Neural cell (in vitro differentiated cells): Measurements from ENCODE around the gene COL18A1. TPM values are rescaled to one million over a fixed set of nuclear protein-coding genes. Genes with fewer than 3 reads are reported as not detected.

Experiments used
- H2AFZ ChIP-seq: fragments of 200-600, 300-800 bp; sonication (generic), shearing (Covaris generic); 2 replicates; pipeline ENCODE4 v1.6.0; 2014; ENCODE audit warnings: low read depth, mild to moderate bottlenecking, antibody characterized with exemption, low read length, moderate library complexity
- H3F3A ChIP-seq: fragments of 200-600 bp; shearing (Covaris generic); 2 replicates; pipeline ENCODE4 v1.6.1; 2016; ENCODE audit warnings: mild to moderate bottlenecking, moderate library complexity, mixed read lengths, antibody characterized with exemption, low read length; ENCODE audit not compliant: insufficient read depth, poor library complexity, severe bottlenecking
- H3K27ac ChIP-seq: fragments of 200-600, 300-800 bp; sonication (generic), shearing (Covaris generic); 2 replicates; pipeline ENCODE4 v1.5.1; 2014; ENCODE audit warnings: mild to moderate bottlenecking, low read length, moderate library complexity
- H3K27me3 ChIP-seq: fragments of 300-800, 200-600 bp; sonication (generic), shearing (Covaris generic); 2 replicates; pipeline ENCODE4 v1.6.0; 2014; ENCODE audit warnings: mild to moderate bottlenecking, low read depth, low read length, moderate library complexity; ENCODE audit not compliant: insufficient read depth
- H3K36me3 ChIP-seq: fragments of 300-800, 200-600 bp; sonication (generic), shearing (Covaris generic); 2 replicates; pipeline ENCODE4 v1.5.1; 2014; ENCODE audit warnings: mild to moderate bottlenecking, antibody characterized with exemption, low read length, moderate library complexity; ENCODE audit not compliant: insufficient read depth
- H3K4me2 ChIP-seq: fragments of 300-800, 200-600 bp; sonication (generic), shearing (Covaris generic); 2 replicates; pipeline ENCODE4 v1.6.0; 2014; ENCODE audit warnings: mild to moderate bottlenecking, low read length
- H3K4me3 ChIP-seq: fragments of 300-800, 200-600 bp; sonication (generic), shearing (Covaris generic); 2 replicates; pipeline ENCODE4 v1.5.1; 2014; ENCODE audit warnings: mild to moderate bottlenecking, low read length, moderate library complexity
- H3K79me2 ChIP-seq: fragments of 200-600 bp; shearing (Covaris generic); replicated peaks from 2 replicates; pipeline ENCODE4 v1.6.0; 2014; ENCODE audit warnings: mild to moderate bottlenecking, low read length, moderate library complexity; ENCODE audit not compliant: insufficient read depth
- H3K9ac ChIP-seq: fragments of 300-800, 200-600 bp; sonication (generic), shearing (Covaris generic); 2 replicates; pipeline ENCODE4 v1.6.1; 2016; ENCODE audit warnings: mild to moderate bottlenecking, low read length, mixed read lengths
- H3K9me2 ChIP-seq: fragments of 200-600 bp; shearing (Covaris generic); 2 replicates; pipeline ENCODE4 v1.6.1; 2016; ENCODE audit warnings: mild to moderate bottlenecking, low read length, mixed read lengths; ENCODE audit not compliant: insufficient read depth
- H3K9me3 ChIP-seq: fragments of 200-600, 300-800 bp; sonication (generic), shearing (Covaris generic); 2 replicates; pipeline ENCODE4 v1.6.1; 2016; ENCODE audit warnings: mild to moderate bottlenecking, mixed run types, low read length, moderate library complexity, mixed read lengths
- H4K20me1 ChIP-seq: fragments of 200-600 bp; shearing (Covaris generic); 2 replicates; pipeline ENCODE4 v1.6.1; 2016; ENCODE audit warnings: mild to moderate bottlenecking, mixed run types; ENCODE audit not compliant: insufficient read depth
- CTCF ChIP-seq: fragments of 450-650 bp; IDR thresholded peaks from 2 replicates; pipeline ENCODE4 v1.5.1; 2014; ENCODE audit warnings: antibody characterized with exemption, mild to moderate bottlenecking, moderate library complexity; ENCODE audit not compliant: poor library complexity, severe bottlenecking
- EZH2 ChIP-seq: fragments of 200-600, 300-800 bp; shearing (Covaris generic), sonication (generic); IDR thresholded peaks from 2 replicates; pipeline ENCODE4 v1.6.1; 2014; ENCODE audit warnings: antibody characterized with exemption, low read length, borderline replicate concordance, mild to moderate bottlenecking; ENCODE audit not compliant: insufficient read depth, poor library complexity, severe bottlenecking
- MXI1 ChIP-seq: fragments of 450-650 bp; conservative IDR thresholded peaks from 2 replicates; pipeline ENCODE4 v1.6.1; 2014; ENCODE audit warnings: antibody characterized with exemption, mild to moderate bottlenecking; ENCODE audit not compliant: poor library complexity, severe bottlenecking
- POLR2AphosphoS5 ChIP-seq: IDR thresholded peaks from 2 replicates; pipeline ENCODE4 v1.6.1; 2012
- RAD21 ChIP-seq: fragments of 450-650 bp; conservative IDR thresholded peaks from 2 replicates; pipeline ENCODE4 v1.6.1; 2014; ENCODE audit warnings: antibody characterized with exemption, mild to moderate bottlenecking, moderate library complexity
- REST ChIP-seq: IDR thresholded peaks from 2 replicates; pipeline ENCODE4 v1.6.1; 2012; ENCODE audit warnings: borderline replicate concordance
- SMC3 ChIP-seq: fragments of 450-650 bp; conservative IDR thresholded peaks from 2 replicates; pipeline ENCODE4 v1.6.1; 2014; ENCODE audit warnings: antibody characterized with exemption, mild to moderate bottlenecking, moderate library complexity; ENCODE audit not compliant: poor library complexity
- TAF1 ChIP-seq: IDR thresholded peaks from 2 replicates; pipeline ENCODE4 v1.6.1; 2012; ENCODE audit warnings: low read depth
- polyA plus RNA-seq: library from polyadenylated mRNA; depleted of rRNA; stranded (reverse); fragments of >200 nt; gene quantifications from 2 replicates; pipeline ENCODE4 v1.2.3, GENCODE V29; 2014

Gene COL18A1
- polyA plus RNA-seq, 1 donor from 2014 or later, result 2.5 TPM

GRCh38 chr21:45450423-45451090, 45.6 kb downstream of the COL18A1 start:
- Histone ChIP-seq H3K9ac (no peak overlapping the region), H4K20me1 (no peaks in the 10 kb centered on the region), H2AFZ (no peak overlapping the region), H3K9me3 (no peaks in the 10 kb centered on the region), H3K27ac (no peak overlapping the region), H3K36me3 (no peaks in the 10 kb centered on the region), H3K27me3 (no peaks in the 10 kb centered on the region), H3F3A (no peaks in the 10 kb centered on the region), H3K79me2 (no peaks in the 10 kb centered on the region), H3K4me2 (no peak overlapping the region), H3K4me3 (no peak overlapping the region), H3K9me2 (no peaks in the 10 kb centered on the region)
- TF ChIP-seq CTCF (no peak), POLR2AphosphoS5 (no peak)

GRCh38 chr21:45451091-45451740, 46.3 kb downstream of the COL18A1 start:
- Histone ChIP-seq H3K27me3 (no peaks in the 10 kb centered on the region), H3K27ac (no peak overlapping the region), H3K9ac (no peak overlapping the region), H2AFZ (no peak overlapping the region), H3K9me2 (no peaks in the 10 kb centered on the region), H3K79me2 (no peaks in the 10 kb centered on the region), H3K36me3 (no peaks in the 10 kb centered on the region), H3K4me2 (no peak overlapping the region), H3K4me3 (no peak overlapping the region), H4K20me1 (no peaks in the 10 kb centered on the region), H3F3A (no peaks in the 10 kb centered on the region), H3K9me3 (no peaks in the 10 kb centered on the region)
- TF ChIP-seq MXI1, result no peak

GRCh38 chr21:45451771-45452182, 46.8 kb downstream of the COL18A1 start:
- H2AFZ ChIP-seq, result no peak overlapping the region
- no peaks in the 10 kb centered on the region for H4K20me1 ChIP-seq
- H3K9ac ChIP-seq, result no peak overlapping the region
- H3K9me2 ChIP-seq, result no peaks in the 10 kb centered on the region
- H3K27me3 ChIP-seq, result no peaks in the 10 kb centered on the region
- no peaks in the 10 kb centered on the region for H3K79me2 ChIP-seq
- H3F3A ChIP-seq, result no peaks in the 10 kb centered on the region
- no peaks in the 10 kb centered on the region for H3K36me3 ChIP-seq
- TF ChIP-seq TAF1 (no peak), REST (no peak), EZH2 (no peak), POLR2AphosphoS5 (no peak), RAD21 (no peak), SMC3 (no peak)
- H3K4me2 ChIP-seq, result no peak overlapping the region
- no peak overlapping the region for H3K27ac ChIP-seq
- H3K9me3 ChIP-seq, result no peaks in the 10 kb centered on the region
- no peak overlapping the region for H3K4me3 ChIP-seq
